Measurements from ENCODE around the gene ME2. TPM values are rescaled to one million over a fixed set of nuclear protein-coding genes. Genes with fewer than 3 reads are reported as not detected.
"Not testable (repeated sequence)": the region's sequence is repeated elsewhere in the genome, so short reads cannot be mapped to it uniquely, and the experiment has no call there.

ME2 gene
- 62.4 and 67.7 TPM in 2 replicates for total RNA-seq (2014; rRNA removed; shearing (Covaris generic))

- peak; percentile 69 for DNase-seq (ENCODE audit: low spot score)
These were observed at the start of gene ME2 for GRCh38 chr18:50878345-50879301. Gene ME2 (plus strand): TSS chr18:50879118. CDS start chr18:50895821, 16,703 bp downstream.

GRCh38 chr18:50829644-50830043 is 49.3 kb upstream of the ME2 start:
- DNase-seq (ENCODE audit: low spot score): no peak

GRCh38 chr18:50830544-50830943 is 48.4 kb upstream of the ME2 start:
- DNase-seq (ENCODE audit: low spot score): no peak

- DNase-seq (ENCODE audit: low spot score): no peak
These were observed 46.2 kb upstream of the ME2 start for GRCh38 chr18:50832754-50833153.

- not testable (repeated sequence) for DNase-seq (ENCODE audit: low spot score)
These were observed 45.4 kb upstream of the ME2 start for GRCh38 chr18:50833496-50833895.

- peak; percentile 72 for DNase-seq (ENCODE audit: low spot score)
These were observed 42.4 kb upstream of the ME2 start for GRCh38 chr18:50836521-50836957.

- no peak for DNase-seq (ENCODE audit: low spot score)
These were observed 39.6 kb upstream of the ME2 start for GRCh38 chr18:50839341-50839740.

GRCh38 chr18:50839996-50840395 is 38.9 kb upstream of the ME2 start:
- no peak for DNase-seq (ENCODE audit: low spot score)

- no peak for DNase-seq (ENCODE audit: low spot score)
These were observed 36.1 kb upstream of the ME2 start for GRCh38 chr18:50842846-50843245.

GRCh38 chr18:50844554-50844953 is 34.4 kb upstream of the ME2 start:
- DNase-seq (ENCODE audit: low spot score): no peak

- no peak for DNase-seq (ENCODE audit: low spot score)
These were observed 34.0 kb upstream of the ME2 start for GRCh38 chr18:50844960-50845359.

- peak; percentile 46 for DNase-seq (ENCODE audit: low spot score)
These were observed 31.7 kb upstream of the ME2 start for GRCh38 chr18:50847192-50847591.

GRCh38 chr18:50848061-50848551 is 30.8 kb upstream of the ME2 start:
- no peak for DNase-seq (ENCODE audit: low spot score)

- DNase-seq (ENCODE audit: low spot score): no peak
These were observed 29.9 kb upstream of the ME2 start for GRCh38 chr18:50848991-50849390.

GRCh38 chr18:50849419-50849821 is 29.5 kb upstream of the ME2 start:
- DNase-seq (ENCODE audit: low spot score): no peak

- DNase-seq (ENCODE audit: low spot score): no peak
These were observed 28.4 kb upstream of the ME2 start for GRCh38 chr18:50850307-50851065.

GRCh38 chr18:50853863-50854271 is 25.1 kb upstream of the ME2 start:
- DNase-seq (ENCODE audit: low spot score): no peak

GRCh38 chr18:50855976-50856757 is 22.8 kb upstream of the ME2 start:
- DNase-seq (ENCODE audit: low spot score): no peak

- DNase-seq (ENCODE audit: low spot score): peak; percentile 23
These were observed 21.8 kb upstream of the ME2 start for GRCh38 chr18:50857166-50857565.

- no peak for DNase-seq (ENCODE audit: low spot score)
These were observed 21.2 kb upstream of the ME2 start for GRCh38 chr18:50857694-50858093.

- no peak for DNase-seq (ENCODE audit: low spot score)
These were observed 18.9 kb upstream of the ME2 start for GRCh38 chr18:50859793-50860555.

All from A172 (cell line).